VCaP (cell line): ENCODE data around the gene GLYATL1B.
"Not testable (repeated sequence)": the region's sequence is repeated elsewhere in the genome, so short reads cannot be mapped to it uniquely, and the experiment has no call there.

Source experiments
- H3K27ac ChIP-seq: fragments of 450-650 bp; 2 replicates; pipeline ENCODE4 v1.5.1; 2017
- TF ChIP-seq, protein P1 (sequence below): fragments of 450-650 bp; conservative IDR thresholded peaks from 2 replicates; pipeline ENCODE4 v1.5.1; 2017; ENCODE audit warnings: mild to moderate bottlenecking, moderate library complexity

The GLYATL1B gene

DNA sequence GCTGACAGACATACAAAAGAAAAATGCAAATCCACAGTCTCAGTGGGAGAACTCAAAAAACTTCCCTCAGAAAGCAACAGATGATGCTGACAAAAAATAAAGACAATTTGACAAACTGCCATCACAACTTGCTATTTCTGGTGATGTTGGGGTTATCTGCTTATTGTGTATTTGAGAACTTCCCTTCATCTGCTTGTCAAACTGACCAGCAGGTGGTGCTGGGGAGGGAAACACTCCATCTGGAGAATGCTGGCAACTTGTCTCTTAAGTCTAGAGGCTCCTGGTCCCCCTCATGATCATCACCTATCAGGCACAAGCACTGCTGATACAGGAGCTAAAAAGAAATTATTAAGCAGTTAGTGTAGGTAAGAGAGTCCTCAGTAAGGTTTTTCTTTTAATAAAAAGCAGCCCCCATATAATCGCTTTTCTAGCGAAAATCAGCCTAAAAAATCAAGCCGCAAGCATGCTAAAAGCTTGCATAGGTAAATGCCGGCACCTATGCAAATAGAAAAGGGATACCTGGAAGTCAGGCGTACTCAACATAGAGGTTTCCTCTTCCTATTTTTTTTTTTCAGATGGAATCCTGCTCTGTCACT, 11.1 kb downstream of the GLYATL1B start:
- H3K27ac ChIP-seq: no peak overlapping the region; the same call in 1 of the 2 replicates
- TF ChIP-seq, protein P1, sequence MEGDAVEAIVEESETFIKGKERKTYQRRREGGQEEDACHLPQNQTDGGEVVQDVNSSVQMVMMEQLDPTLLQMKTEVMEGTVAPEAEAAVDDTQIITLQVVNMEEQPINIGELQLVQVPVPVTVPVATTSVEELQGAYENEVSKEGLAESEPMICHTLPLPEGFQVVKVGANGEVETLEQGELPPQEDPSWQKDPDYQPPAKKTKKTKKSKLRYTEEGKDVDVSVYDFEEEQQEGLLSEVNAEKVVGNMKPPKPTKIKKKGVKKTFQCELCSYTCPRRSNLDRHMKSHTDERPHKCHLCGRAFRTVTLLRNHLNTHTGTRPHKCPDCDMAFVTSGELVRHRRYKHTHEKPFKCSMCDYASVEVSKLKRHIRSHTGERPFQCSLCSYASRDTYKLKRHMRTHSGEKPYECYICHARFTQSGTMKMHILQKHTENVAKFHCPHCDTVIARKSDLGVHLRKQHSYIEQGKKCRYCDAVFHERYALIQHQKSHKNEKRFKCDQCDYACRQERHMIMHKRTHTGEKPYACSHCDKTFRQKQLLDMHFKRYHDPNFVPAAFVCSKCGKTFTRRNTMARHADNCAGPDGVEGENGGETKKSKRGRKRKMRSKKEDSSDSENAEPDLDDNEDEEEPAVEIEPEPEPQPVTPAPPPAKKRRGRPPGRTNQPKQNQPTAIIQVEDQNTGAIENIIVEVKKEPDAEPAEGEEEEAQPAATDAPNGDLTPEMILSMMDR: peak; percentile 70

DNA sequence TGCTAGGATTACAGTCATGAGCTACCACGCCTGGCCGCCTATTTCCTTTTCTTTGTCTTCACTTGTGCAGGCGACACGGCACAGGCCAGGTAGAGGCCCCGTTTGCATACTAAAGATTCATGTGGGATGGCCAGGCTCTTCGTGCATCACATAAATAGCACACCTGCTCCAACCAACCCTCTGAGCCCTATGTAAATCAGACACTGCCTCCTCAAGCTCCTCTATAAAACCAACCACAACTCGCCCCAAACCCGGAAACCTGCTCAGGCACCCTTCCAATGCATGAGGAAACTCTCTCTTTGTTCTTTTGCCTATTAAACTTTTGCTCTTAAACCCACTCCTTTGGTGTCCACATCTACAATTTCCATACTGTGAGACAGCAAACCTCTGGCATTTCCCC, 11.8 kb downstream of the GLYATL1B start:
- not testable (repeated sequence) for H3K27ac ChIP-seq

DNA sequence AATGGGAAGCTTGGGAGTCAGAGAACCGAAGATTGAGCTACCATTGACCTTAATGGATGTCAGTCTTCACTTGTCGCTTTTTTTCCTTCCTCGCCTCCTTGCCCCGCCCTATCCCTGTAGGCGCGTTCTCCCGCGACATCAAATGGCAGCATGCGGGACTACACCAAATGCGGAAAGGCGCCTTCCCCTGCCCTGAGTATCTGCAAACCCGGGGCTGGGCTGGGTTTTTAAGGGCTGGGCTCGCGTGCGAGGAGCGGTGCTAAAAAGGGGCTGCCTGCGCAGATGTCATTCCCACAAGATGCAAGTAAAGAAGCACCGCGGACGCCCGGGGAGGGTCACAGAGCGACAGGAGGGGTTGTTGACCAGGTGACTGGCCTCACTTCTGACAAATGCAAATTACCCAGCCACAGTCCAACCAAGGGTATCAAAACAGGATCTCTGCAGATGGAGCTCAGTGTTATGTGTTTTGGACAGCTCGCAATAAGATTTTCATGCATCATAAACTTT, 16.2 kb downstream of the GLYATL1B start:
- TF ChIP-seq, protein P1: peak; percentile 68

DNA sequence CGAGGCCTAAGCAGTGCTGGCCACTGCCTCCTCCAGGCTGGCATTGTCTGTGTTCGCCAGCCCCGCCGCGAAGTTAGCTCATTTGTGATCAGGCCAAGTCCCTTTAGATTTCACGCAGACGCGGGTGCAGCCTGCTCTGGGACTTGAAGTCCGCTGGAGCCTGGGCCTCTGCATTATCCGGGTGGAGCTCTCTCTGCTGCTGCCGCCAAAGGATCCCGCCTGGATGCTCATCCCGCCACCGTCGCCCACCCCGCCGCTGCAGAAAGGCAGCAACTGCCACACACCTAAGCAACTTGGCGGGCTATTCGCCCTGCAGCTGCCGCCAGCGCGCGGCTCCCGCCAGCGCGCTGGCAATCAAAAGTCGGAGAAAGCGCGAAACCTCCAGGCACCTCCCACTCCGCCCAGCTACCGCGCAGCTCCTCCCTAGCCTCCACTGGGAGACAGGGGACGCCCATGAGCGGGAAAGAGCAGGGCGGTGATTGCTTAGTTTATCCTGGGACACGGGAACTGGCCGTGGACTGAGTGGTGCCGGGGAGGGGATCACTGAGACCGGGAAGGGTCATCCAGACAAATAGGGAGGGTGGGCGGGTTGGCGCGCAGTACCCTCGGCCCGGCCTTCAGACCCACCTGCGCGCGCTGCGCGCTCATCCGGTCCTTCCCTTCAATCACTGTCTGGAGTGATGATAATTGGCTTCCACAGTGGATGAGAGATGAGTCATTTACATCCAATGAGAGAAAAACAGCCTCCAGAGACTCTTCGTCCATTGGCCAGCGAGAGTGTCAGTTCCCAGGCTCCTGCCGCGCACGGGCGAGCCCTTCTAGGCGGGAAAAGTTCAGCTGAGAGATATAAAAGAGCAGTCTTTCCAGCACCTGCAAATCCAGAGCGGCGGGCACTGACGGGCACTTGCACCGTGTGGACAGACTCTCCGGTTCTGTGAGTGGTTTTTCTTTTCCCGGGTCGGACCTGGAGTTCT, 20.5 kb downstream of the GLYATL1B start, which contains the start of gene FAM111B:
TSS of gene FAM111B (plus strand) at position 875 of the 974 bp plus-strand sequence. CDS start 2,389 bp downstream, outside the sequence.
- peak within 1 kb of the TSS; percentile 65 for H3K27ac ChIP-seq

More for the DNA sequence above, 16.2 kb downstream of the GLYATL1B start:
- H3K27ac ChIP-seq: peak overlapping the region; percentile 73

DNA sequence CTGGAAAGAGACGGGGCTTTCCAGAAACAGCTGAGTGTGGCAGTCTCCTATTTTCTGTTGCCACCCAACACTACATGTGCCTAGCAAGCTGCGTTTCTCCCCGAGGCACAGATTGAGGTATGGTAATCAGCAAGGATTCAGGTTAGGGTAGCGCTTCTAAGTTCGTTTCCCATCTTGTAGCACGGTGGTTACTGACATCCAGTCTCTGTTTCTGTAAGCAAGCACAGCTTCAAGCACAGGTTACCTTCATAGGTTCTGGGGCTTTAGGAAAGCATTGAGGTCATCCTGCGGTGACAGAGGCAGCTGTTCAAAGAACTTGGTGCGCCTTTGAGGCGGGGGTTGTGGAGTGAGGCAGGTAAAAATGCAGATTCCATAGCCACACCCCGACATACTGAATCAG, 21.6 kb downstream of the GLYATL1B start:
- peak overlapping the region; percentile 65 for H3K27ac ChIP-seq

More for the DNA sequence above, 20.5 kb downstream of the GLYATL1B start, which contains the start of gene FAM111B:
- TF ChIP-seq, protein P1: no peak; the same call in 1 of the 2 replicates

DNA sequence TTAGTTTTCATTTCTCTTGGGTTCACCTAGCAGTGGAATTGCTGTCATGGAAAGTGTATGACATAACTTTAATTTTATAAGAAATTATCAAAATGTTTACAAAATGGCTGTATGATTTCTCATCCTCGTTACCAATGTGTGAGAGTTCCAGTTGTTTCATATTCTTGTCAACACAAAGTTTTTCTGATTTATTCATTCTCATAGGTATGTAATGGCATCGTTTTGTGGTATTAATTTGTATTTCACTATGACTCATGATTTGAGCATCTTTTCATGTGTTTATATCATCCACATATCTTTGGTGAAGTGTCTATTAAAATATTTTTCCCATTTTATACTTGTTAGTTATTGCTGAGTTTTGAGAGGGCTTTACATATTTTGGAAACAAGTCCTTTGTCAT, 26.4 kb downstream of the GLYATL1B start:
- TF ChIP-seq, protein P1: no peak
- H3K27ac ChIP-seq: no peak overlapping the region

DNA sequence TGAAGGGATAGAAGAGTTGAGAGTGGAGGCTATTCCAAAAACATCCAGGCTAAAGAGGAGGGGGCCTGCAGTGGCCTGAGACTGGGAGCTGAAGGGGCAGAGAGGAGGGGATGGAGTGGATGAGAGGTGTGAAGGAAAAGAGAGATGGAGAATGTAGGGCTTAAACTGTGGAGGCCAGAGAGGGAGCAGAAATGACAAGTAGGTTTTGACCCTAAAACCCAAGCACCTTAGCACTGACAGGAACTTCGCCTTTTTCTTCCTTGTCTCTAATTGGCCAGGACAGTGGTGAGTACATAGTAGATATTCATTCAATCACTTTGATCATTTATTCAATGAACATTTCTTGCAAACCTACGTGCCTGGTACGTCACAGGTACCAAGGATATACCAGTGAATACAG, 28.2 kb downstream of the GLYATL1B start:
- H3K27ac ChIP-seq: no peak overlapping the region

DNA sequence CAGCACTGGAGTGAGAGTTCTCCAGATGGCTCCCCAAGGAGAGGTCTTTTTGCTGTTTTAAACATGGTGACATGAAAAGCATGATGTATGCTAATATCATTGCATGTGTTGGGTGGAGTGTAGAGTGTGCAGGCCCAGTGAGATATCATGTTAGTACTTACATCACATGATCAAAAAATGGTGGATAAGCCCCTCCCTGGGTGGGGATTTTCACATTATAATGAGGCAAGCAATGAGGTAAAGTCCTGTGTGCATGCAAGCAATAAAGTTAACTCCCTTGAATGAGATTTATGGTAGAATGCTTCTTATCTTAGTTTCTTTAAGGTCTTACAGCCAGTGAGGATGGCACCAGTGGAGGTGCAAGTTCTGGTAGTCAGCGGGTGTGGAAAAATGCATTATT, 29.4 kb downstream of the GLYATL1B start:
- TF ChIP-seq, protein P1: no peak
- H3K27ac ChIP-seq: no peak overlapping the region

More for the DNA sequence above, 28.2 kb downstream of the GLYATL1B start:
- TF ChIP-seq, protein P1: no peak
